ENCODE measurements around the gene LRRC4C.

DNA sequence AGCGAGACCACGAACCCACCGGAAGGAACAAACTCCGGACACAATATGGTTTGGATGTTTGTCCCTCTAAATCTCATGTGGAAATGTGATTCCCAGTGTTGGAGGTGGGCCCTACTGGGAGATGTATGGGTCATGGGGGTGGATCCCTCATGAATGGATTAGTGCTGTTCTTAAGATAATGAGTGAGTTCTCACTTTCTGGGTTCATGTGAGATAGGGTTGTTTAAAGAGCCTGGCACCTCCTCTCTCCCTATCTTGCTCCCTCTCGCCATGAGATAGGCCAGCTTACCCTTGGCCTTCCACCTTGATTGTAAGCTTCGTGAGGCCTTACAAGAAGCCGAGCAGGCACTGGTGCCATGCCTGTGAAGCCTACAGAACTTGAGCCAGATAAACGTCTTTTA, 184.6 kb downstream of the LRRC4C start:
- TF ChIP-seq MAX (IDR thresholded peaks at IDR 0.05; ENCODE audit: low read depth) (no peak), CTCF (IDR thresholded peaks at IDR 0.05) (no peak), SIN3A (IDR thresholded peaks at IDR 0.05; ENCODE audit: borderline replicate concordance, low read depth, low read length) (no peak), GABPA (IDR thresholded peaks at IDR 0.05; ENCODE audit: low read depth) (no peak), MEF2A (IDR thresholded peaks at IDR 0.05; ENCODE audit: borderline replicate concordance, low read depth) (no peak), FOXJ3 (CRISPR knock-in tag; IDR thresholded peaks at IDR 0.05) (no peak), USF2 (IDR thresholded peaks at IDR 0.05; ENCODE audit: borderline replicate concordance, low read depth, low read length) (no peak), MXI1 (IDR thresholded peaks at IDR 0.05; ENCODE audit: low read depth, low read length) (no peak), POLR2AphosphoS5 (IDR thresholded peaks at IDR 0.05; ENCODE audit: low read depth, low read length) (no peak), FOXM1 (IDR thresholded peaks at IDR 0.05; ENCODE audit: low read depth) (no peak), YY1 (IDR thresholded peaks at IDR 0.05; ENCODE audit: low read depth) (no peak), EZH2phosphoT487 (IDR thresholded peaks at IDR 0.05; ENCODE audit: borderline replicate concordance, low read depth) (no peak)
- TF ChIP-seq, protein P1, sequence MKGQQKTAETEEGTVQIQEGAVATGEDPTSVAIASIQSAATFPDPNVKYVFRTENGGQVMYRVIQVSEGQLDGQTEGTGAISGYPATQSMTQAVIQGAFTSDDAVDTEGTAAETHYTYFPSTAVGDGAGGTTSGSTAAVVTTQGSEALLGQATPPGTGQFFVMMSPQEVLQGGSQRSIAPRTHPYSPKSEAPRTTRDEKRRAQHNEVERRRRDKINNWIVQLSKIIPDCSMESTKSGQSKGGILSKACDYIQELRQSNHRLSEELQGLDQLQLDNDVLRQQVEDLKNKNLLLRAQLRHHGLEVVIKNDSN (IDR thresholded peaks at IDR 0.05; ENCODE audit: borderline replicate concordance, low read depth), result no peak

Measured in SK-N-SH (cell line).